Measurements from ENCODE around the gene MLST8.

GRCh38 chr16:2160915-2161551, 44.2 kb upstream of the MLST8 start:
- TF ChIP-seq CTCF (IDR thresholded peaks at IDR 0.05; ENCODE audit: low read length) (no peak), EZH2 (IDR thresholded peaks at IDR 0.05; ENCODE audit: borderline replicate concordance, low read length) (no peak)

Measured in OCI-LY1 (cell line).